ENCODE data around the gene MT1X.

GRCh38 chr16:56667581-56668571 lies 14.4 kb upstream of the MT1X start, which contains the start of gene MT1G:
- TF ChIP-seq CTCF (IDR thresholded peaks at IDR 0.05) (no peak), ELF4 (CRISPR knock-in tag; IDR thresholded peaks at IDR 0.05; ENCODE audit: low read depth) (no peak), MAX (CRISPR knock-in tag; IDR thresholded peaks at IDR 0.05) (peak; percentile 75), USF1 (CRISPR knock-in tag; IDR thresholded peaks at IDR 0.05) (no peak), SP1 (CRISPR knock-in tag; conservative IDR thresholded peaks at IDR 0.05) (no peak; the same call in 1 of the 2 replicates), NR2C2 (CRISPR knock-in tag; IDR thresholded peaks at IDR 0.05) (no peak), AR (CRISPR knock-in tag; IDR thresholded peaks at IDR 0.05) (no peak), NFYB (CRISPR knock-in tag; conservative IDR thresholded peaks at IDR 0.05; ENCODE audit: low read depth) (no peak), ZNF532 (CRISPR knock-in tag; IDR thresholded peaks at IDR 0.05; ENCODE audit: borderline replicate concordance) (no peak), STAT6 (CRISPR knock-in tag; conservative IDR thresholded peaks at IDR 0.05; ENCODE audit: low read depth) (no peak), RELA (CRISPR knock-in tag; IDR thresholded peaks at IDR 0.05; ENCODE audit: borderline replicate concordance) (no peak), GRHL2 (CRISPR knock-in tag; IDR thresholded peaks at IDR 0.05; ENCODE audit: insufficient replicate concordance, severe bottlenecking) (no peak), ZBTB43 (CRISPR knock-in tag; IDR thresholded peaks at IDR 0.05) (no peak), GABPB1 (CRISPR knock-in tag; IDR thresholded peaks at IDR 0.05) (no peak)
